NCI-H526 (cell line): ENCODE measurements around the gene CFAP45.

Experiments
- DNase-seq, 2 experiments: peaks; one replicate each; lab custom pipeline; 2025; lab: John Stamatoyannopoulos, UW

CFAP45 gene

DNA sequence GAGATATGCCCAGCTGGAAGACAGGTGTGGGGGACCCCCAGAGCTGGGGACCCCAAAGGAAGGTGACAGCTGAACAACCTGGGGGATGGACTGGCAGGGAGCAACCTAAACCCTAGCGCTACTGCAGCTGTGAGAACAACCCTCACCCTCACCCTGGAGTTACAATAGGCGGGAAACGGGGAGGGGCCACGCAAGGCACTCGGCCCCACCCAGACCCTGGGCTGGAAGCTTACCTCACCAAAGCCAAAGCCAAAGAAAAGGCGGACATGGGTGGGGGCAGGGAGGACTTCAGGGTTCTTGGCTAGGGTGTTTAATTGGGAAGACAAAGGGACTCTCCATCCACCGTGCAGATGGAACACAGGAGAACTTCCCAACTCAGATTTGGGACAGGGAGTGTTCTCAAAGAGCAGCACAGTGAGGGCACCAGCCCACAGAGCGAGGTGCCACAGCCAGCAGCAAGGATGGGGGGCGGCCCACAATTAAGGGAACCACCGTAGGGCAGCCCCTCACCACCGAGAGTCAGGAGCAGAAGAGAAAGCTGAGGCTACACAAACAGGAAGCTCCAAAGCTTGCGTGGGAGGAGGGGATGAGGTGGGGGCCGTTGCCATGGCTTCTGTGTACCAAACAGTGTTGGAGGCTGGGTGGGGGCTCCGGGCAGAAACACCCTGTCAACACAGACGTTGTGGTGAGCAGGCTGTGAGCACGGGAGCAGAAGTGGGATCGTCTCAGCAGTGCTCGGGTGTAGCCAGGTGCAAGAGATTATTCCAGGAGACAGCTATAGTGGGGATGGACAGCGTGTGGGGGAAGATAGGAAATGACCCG lies 23.4 kb upstream of the CFAP45 start:
- DNase-seq, result peak; percentile 66 to 78

- no peak for DNase-seq
Observed at GRCh38 chr1:159922511-159923202, 22.7 kb upstream of the CFAP45 start.

DNA sequence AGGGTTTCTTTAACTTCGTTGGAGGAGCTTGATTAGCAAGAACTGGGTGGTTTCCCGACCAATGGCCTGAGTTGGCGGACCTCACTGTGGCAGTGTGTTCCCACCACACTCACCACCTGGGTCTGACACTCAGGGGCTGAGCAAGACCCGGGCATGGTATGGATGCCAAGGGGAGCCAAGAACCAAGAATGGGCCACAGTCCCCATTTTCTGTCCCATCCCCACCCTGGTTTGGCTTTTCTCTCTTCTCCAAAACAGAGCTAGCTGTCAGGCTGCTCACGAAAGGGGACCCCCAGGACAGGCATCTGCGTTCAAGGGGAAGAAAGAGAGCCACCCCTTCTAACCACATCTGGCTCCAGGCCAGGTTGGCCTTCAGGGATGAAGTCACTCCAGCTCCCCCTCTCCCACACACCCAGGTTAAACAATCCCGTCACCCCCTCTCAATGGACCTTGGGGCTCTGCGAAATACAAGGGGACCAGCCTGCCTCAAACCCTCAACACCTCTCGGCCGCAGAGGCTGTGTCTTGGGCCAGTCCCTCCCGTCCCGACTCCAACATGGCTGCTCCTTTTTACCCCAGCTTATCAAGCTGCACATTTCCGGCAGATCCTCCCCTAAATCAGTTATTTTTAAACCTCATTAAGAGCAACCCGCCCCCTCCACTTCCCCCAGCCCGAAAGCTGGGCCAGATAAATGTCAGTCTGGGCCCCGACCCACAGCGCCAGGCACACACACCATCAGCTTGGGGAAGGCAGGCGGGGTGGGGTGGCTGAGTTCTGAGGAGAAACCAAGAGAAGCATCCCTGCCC lies 21.9 kb upstream of the CFAP45 start:
- DNase-seq, result no peak

- DNase-seq, result no peak
Observed at GRCh38 chr1:159921251-159921650, 21.3 kb upstream of the CFAP45 start.

GRCh38 chr1:159920651-159921050 lies 20.7 kb upstream of the CFAP45 start:
- no peak for DNase-seq

DNA sequence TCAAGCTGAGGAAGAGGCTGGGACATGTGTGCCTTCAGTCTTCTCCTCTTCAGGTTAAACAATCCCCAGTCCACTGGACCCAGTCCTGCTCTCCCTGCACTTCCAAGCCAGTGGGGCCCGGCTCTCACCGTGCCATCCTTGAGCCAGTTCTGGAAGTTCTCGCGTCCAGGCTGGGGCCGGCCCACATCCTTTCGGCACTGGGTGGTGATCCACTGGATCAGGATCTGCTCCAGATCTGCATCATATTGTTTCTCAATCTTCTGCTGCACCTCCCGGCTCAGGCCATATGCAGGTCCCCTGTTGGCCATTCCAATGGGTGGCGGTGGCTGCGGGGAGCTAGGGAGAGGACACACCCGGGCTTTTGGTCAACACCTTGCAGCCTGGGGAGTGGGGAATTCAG lies 20.2 kb upstream of the CFAP45 start:
- DNase-seq, result no peak

GRCh38 chr1:159919236-159919865 lies 19.4 kb upstream of the CFAP45 start:
- DNase-seq, result no peak

DNA sequence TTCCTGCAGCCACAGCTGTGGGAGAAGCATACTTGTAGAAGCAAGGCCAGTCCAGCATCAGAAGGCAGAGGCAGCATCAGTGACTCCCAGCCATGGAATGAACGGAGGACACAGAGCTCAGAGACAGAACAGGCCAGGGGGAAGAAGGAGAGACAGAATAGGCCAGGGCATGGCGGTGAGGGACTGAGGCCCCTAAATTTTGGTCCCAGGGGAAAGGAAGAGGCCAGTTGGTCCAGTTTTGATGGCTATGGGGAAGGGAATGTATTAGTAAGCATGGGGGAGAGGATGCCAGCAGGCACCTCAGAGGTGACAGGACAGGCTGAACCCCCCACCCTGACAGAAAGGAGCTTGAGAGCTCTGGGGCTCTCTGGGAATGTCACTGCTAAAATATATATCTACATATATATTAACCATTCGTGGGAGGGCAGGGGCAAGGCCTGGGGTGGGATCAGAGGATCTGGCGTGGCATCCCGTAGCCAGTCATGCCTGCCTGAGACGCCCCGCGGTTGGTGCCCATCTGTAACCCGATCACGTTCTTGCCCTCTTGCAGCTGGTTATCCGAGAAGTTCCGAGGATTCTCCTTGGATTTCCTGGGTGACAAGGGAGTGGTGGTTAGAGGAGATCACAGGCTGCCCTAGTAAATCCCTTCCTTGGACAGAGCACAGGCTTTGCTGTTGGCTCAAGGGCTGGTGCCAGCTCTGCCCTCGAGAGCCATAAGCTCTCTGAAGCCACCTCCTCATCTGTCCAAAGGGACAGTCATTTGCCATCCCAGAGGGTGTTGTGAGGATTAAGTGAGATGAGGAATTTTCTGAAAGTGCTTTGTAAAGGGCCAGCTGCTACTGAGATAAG lies 18.6 kb upstream of the CFAP45 start:
- DNase-seq, result no peak

DNA sequence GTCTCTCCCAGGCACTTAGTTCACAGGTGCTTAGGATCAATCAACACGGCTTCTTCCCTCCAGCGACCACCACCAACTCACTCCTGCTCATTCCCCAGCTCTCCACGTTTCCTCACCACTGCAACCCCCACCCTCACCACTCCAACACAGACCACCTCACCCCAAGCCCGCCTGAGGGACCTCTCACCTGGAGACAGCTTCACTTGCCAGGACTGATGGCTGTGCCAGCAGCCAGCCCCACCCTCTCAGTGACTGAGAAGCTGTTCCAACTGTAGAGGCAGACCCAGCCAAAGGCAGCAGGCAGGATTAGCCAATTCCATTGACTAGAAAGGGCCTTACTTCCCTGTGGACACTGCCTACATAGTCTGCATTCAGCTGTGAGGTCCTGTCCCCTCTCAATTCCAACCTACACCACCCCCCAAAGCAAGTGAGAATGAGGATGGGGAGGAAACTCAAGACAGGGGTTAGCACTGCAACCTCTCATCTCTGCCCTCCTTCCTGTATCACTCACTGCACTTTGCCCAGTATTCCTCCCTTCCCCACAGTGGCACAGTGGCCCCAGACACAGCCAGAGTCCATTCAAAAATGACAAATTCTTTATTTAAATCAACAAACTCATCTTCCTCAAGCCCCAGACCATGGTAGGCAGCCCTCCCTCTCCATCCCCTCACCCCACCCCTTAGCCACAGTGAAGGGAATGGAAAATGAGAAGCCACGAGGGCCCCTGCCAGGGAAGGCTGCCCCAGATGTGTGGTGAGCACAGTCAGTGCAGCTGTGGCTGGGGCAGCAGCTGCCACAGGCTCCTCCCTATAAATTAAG lies 17.8 kb upstream of the CFAP45 start:
- no peak for DNase-seq

DNA sequence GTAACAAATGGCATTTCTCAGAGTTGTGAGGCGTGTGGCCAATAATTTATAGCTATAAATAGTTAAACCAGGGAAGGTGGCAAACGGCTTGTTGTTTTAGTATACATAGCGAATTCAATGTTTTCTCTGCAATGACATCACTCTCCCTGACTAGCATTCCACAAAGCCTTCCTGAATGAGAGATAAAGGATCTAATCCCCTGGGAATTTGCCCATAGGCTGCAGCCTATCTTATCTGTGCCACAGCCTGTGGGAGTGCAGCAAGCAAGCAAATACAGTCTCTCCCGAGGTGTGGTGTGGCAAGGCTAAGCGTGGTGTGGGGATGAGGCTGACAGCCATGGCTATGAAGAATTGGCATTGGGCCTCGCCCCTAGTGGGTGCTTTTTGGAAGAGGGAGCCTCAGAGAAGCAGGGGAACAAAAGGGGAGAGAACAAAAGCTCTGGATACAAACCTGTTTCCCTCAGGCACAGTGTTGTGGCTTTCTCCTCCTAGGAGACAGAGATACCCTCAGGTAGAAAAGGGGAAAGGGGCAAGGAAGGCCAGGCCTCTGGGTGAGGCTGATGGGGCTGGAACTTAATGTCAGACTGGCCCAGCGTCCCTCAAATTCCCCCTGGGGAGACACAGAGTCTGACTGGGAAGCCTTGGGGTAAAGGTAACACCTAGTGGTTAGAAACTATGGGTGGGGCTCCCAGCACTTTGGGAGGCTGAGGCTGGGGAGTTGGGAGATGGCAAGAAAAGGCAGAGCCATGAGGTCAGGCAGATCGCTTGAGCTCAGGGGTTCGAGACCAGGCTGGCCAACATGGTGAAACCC lies 16.5 kb upstream of the CFAP45 start:
- peak; percentile 80 to 96 for DNase-seq

- DNase-seq, result peak; percentile 72 to 77
Observed at GRCh38 chr1:159915571-159916241, 15.7 kb upstream of the CFAP45 start.

DNA sequence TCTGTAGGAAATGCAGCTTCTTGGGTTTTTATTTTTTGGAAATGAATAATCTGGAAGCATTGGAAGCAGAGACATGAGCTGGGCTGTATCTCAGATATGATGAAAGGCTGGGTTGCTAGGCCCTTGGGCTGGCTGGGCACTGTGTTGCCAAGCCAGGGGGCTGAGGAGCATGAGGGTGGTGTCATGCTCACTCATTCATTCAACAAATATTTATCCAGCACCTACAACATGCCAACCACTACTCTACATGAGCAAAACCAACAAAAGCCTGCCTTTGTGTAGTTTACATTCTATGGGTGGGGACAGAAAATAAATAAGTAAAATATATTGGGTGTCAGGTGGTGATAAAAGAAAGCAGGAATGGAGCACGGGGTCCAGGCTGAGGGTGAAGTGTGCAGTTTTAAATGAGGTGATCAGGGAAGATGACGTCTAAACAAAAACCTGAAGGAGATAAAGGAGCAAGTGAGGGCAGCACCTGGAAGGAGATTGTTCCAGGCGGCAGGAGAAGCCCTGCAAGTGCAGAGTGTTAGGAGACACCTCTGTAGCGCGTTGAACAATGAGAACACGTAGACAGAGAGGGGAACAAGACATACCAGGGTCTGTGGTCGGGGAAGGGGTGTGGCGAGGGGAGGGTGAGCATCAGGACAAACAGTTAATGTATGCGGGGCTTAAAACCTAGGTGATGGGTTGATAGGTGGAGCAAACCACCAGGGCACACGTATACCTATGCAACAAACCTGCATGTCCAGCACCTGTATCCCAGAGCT lies 14.5 kb upstream of the CFAP45 start:
- no peak for DNase-seq

- DNase-seq, result peak; percentile 20 to 44
Observed at GRCh38 chr1:159913451-159914192, 13.7 kb upstream of the CFAP45 start.

DNA sequence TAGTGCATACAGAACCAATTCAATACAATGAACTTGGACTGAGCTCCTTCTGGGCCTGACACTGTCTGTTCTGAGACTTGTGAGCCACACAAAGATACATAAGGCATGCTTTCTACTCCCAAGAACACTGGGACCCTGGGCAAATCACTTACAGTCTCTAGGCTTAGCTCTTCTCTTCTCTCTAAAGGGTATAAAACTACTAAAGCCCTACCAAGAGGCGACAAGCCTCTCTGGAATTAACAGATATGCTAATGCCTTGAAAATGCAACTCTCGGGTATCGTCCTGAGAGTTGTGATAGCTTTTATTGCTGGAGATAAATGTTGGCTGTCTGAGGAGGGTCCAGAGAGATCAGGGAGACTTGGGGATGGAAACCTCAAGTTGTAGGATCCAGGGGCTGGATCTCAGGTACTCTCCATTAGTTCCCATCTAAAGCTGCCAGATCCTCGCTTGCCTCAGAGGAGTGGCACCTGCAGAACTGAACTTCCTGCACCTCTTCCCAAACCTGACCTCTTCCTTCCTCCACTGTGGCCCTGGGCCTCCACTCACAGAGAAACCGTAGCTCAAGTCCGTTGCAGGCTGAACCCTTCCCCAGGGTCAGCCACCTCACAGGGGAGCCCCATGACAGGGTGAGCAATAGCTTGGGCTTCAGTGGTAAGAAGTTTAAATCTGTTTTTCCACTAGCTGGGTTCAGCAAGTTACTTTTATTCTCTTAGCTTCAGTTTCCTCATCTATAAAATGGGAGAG lies 11.5 kb upstream of the CFAP45 start:
- DNase-seq, result no peak

DNA sequence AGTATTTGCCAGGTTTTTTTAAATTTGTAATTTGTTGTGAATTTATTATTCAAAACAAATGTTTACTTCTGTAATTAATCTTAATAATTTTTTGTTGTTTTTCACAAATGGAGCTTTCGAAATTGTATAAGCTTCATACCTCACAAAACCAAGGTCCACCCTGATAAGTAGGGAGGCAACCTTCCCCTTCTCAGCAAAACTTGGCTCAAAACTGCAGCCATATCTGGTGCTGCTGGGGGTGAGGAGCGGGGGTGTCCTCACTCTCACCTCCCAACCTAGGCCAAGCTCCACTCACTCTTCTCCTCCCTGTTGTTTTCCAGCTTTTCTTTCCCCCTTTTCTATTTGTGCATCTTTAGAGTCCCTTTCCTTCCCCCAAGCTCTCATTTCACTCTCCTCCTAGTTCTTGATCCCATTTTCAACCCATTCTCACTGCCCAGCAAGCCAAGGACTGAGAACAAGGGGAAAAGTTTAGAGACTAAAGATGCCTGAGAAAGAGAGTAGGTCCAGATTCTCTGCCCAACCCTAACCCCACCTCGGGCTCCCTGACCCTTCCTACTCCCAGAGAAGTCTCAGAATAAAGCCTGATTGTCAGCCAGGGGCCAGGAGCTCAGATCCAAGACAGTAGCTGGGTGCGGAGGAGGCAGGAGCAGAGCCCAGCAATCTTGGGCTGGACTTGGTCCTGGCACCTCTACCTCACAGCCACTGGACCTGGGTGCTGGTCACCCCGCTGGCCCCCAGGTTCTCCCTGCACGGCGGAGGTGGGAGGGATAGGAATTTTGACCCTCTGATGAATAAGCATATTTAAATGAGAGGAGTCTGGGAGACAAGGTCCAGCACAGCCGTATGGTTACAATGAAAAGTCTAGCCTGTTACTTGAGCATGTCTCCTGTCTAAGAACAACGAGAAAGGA lies 8.3 kb upstream of the CFAP45 start:
- DNase-seq, result no peak

DNA sequence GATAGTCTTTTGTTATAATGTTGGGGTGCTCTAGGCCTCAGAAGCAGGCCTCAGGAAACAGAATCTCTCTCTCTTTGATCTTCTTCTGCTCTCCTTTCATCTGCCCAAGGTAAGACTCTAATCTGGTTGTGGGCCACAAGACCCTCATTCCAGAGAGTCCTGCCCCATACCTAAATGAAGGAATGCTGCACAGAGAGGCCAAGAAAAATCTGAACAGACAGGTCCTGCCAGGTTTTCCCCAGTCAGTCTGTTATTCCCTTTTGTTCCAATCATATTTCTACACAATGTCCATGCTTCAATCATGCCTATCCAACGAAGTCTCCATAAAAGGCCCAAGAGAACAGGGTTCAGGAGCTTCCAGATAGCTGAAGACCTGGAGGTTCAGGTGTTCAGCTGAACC lies 7.0 kb upstream of the CFAP45 start:
- DNase-seq, result no peak
